Measurements from ENCODE around the gene PNPLA1. TPM values are rescaled to one million over a fixed set of nuclear protein-coding genes. Genes with fewer than 3 reads are reported as not detected.

The PNPLA1 gene
- total RNA-seq, 1 experiment from 2014 or later = not detected

DNA sequence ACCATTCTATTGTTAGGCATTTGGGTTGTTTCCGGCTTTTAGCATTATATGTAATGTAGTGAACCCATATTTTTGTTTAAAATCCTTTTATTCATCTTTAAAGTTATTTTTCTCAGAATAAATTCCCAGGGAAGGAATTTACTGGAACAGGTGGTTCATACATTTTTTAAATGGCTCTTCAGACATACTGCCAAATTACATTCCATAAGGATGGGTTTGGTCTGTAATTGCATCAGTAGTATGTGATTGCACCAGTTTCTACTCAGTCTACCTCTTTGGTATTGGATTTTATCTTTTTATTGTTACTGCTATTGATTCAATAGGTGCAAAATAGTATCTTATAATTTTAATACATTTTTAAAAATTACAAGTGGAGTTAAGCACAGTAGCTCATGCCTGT lies 46.2 kb upstream of the PNPLA1 start:
- BruUV-seq (replicated peaks) = no TSS peak
- in situ Hi-C loops (cut with HindIII; ENCODE audit: low pct_unique_long_range_greater_than_20kb, low sequenced_read_pairs) (no loop called here), intact Hi-C loops (cut with micrococcal nuclease; ENCODE audit: unreplicated experiment) (no loop called here)
- Histone ChIP-seq H3K27me3 (ENCODE audit: control insufficient read depth, insufficient read depth, low read length) (no peaks in the 10 kb centered on the region), H3K36me3 (ENCODE audit: control insufficient read depth, insufficient read depth, low read length) (peaks cover 40% of the 10 kb centered on the region), H3K4me1 (ENCODE audit: control insufficient read depth, insufficient read depth, low read length) (no peaks in the 10 kb centered on the region), H3K4me3 (ENCODE audit: low read depth in 2 of 2, low read length in 2 of 2) (no peak overlapping the region), H3K9me3 (ENCODE audit: control insufficient read depth, insufficient read depth, low read depth, low read length) (no peaks in the 10 kb centered on the region), H3K27ac (ENCODE audit: low read length) (no peak overlapping the region)
- CTCF ChIA-PET = no interaction called here
- DNase-seq (ENCODE audit: low read depth, low spot score) (no peak), ATAC-seq (no peak)
- TF ChIP-seq POLR2AphosphoS5 (IDR thresholded peaks at IDR 0.05; ENCODE audit: low read depth, low read length) (no peak), TCF7L2 (IDR thresholded peaks at IDR 0.05; ENCODE audit: low read depth, low read length) (no peak), SIN3A (IDR thresholded peaks at IDR 0.05; ENCODE audit: borderline replicate concordance, insufficient read depth, low read depth, low read length) (no peak)
- TF ChIP-seq, protein P1, sequence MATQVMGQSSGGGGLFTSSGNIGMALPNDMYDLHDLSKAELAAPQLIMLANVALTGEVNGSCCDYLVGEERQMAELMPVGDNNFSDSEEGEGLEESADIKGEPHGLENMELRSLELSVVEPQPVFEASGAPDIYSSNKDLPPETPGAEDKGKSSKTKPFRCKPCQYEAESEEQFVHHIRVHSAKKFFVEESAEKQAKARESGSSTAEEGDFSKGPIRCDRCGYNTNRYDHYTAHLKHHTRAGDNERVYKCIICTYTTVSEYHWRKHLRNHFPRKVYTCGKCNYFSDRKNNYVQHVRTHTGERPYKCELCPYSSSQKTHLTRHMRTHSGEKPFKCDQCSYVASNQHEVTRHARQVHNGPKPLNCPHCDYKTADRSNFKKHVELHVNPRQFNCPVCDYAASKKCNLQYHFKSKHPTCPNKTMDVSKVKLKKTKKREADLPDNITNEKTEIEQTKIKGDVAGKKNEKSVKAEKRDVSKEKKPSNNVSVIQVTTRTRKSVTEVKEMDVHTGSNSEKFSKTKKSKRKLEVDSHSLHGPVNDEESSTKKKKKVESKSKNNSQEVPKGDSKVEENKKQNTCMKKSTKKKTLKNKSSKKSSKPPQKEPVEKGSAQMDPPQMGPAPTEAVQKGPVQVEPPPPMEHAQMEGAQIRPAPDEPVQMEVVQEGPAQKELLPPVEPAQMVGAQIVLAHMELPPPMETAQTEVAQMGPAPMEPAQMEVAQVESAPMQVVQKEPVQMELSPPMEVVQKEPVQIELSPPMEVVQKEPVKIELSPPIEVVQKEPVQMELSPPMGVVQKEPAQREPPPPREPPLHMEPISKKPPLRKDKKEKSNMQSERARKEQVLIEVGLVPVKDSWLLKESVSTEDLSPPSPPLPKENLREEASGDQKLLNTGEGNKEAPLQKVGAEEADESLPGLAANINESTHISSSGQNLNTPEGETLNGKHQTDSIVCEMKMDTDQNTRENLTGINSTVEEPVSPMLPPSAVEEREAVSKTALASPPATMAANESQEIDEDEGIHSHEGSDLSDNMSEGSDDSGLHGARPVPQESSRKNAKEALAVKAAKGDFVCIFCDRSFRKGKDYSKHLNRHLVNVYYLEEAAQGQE (IDR thresholded peaks at IDR 0.05; ENCODE audit: insufficient read depth in 1 of 2, low read depth in 2 of 2, low read length in 1 of 2) = no peak
- TF ChIP-seq, protein P2, sequence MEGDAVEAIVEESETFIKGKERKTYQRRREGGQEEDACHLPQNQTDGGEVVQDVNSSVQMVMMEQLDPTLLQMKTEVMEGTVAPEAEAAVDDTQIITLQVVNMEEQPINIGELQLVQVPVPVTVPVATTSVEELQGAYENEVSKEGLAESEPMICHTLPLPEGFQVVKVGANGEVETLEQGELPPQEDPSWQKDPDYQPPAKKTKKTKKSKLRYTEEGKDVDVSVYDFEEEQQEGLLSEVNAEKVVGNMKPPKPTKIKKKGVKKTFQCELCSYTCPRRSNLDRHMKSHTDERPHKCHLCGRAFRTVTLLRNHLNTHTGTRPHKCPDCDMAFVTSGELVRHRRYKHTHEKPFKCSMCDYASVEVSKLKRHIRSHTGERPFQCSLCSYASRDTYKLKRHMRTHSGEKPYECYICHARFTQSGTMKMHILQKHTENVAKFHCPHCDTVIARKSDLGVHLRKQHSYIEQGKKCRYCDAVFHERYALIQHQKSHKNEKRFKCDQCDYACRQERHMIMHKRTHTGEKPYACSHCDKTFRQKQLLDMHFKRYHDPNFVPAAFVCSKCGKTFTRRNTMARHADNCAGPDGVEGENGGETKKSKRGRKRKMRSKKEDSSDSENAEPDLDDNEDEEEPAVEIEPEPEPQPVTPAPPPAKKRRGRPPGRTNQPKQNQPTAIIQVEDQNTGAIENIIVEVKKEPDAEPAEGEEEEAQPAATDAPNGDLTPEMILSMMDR (IDR thresholded peaks at IDR 0.05) = no peak
- POLR2A ChIA-PET = no interaction called here

DNA sequence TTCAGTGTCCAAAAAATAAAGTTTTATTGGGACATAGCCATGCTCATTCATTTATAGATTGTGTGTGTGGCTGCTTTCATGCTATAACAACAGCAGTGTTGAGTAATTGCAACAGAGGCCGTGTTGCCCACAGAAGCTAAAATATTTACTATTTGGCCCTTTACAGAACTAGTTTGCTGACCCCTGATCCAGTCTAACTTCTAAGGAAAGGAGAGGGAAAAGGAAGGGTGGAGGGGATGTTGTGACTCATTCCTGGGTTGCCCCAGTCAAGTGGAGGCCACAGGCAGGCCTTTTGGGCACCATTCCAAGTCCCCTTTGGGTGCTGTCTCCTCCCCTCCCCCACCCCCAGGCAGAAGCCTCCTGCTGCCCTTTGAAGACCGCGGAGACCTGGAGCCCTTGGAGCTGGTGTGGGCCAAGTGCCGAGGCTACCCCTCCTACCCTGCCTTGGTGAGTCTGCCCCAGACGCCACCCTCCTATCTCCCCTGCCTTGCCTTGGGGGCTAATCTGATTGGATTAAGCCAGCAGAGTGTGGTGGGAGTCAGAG lies 44.9 kb upstream of the PNPLA1 start:
- Histone ChIP-seq H3K4me3 (ENCODE audit: low read depth in 2 of 2, low read length in 2 of 2) (no peak overlapping the region), H3K27me3 (ENCODE audit: control insufficient read depth, insufficient read depth, low read length) (no peaks in the 10 kb centered on the region), H3K4me1 (ENCODE audit: control insufficient read depth, insufficient read depth, low read length) (no peaks in the 10 kb centered on the region), H3K9me3 (ENCODE audit: control insufficient read depth, insufficient read depth, low read depth, low read length) (no peaks in the 10 kb centered on the region), H3K36me3 (ENCODE audit: control insufficient read depth, insufficient read depth, low read length) (peaks cover 32% of the 10 kb centered on the region), H3K27ac (ENCODE audit: low read length) (no peak overlapping the region)
- TF ChIP-seq, protein P2 (IDR thresholded peaks at IDR 0.05) = no peak
- TF ChIP-seq, protein P1 (IDR thresholded peaks at IDR 0.05; ENCODE audit: insufficient read depth in 1 of 2, low read depth in 2 of 2, low read length in 1 of 2) = no peak
- no peak for TF ChIP-seq SIN3A (IDR thresholded peaks at IDR 0.05; ENCODE audit: borderline replicate concordance, insufficient read depth, low read depth, low read length)
- ATAC-seq (no peak), DNase-seq (ENCODE audit: low read depth, low spot score) (no peak)
- ChIA-PET CTCF (no interaction called here), POLR2A (no interaction called here)
- in situ Hi-C loops (cut with HindIII; ENCODE audit: low pct_unique_long_range_greater_than_20kb, low sequenced_read_pairs) = no loop called here
- BruUV-seq (replicated peaks) = no TSS peak
- intact Hi-C loops (cut with micrococcal nuclease; ENCODE audit: unreplicated experiment) = no loop called here
